Peyer's patch (tissue), 4 donors: ENCODE results near the gene CLDN25. TPM values are rescaled to one million over a fixed set of nuclear protein-coding genes. Genes with fewer than 3 reads are reported as not detected.
A peak's percentile ranks its signal among the peaks of the same experiment; 100 is the strongest.

Experiments used
- DNase-seq, 3 donors: peaks; one replicate each; pipeline ENCODE4 v3.0.0-alpha.2; 2017 to 2019
- H3K27ac ChIP-seq, 4 donors: fragments of 200-600 bp; sonication (generic); one replicate each; pipeline ENCODE4 v1.5.1; 2016 to 2019
- H3K27me3 ChIP-seq, 2 donors: fragments of 200-600 bp; sonication (generic); one replicate each; pipeline ENCODE4 v1.5.1; 2019
- H3K36me3 ChIP-seq, 3 donors: fragments of 200-600 bp; sonication (generic); one replicate each; pipeline ENCODE4 v1.5.1; 2016 to 2019
- H3K4me1 ChIP-seq, 4 donors: fragments of 200-600 bp; sonication (generic); one replicate each; pipeline ENCODE4 v1.5.1; 2016 to 2019
- H3K4me3 ChIP-seq, 4 donors: fragments of 200-600 bp; sonication (generic); 1 replicate in 3 of 4; 2 replicates in 1 of 4; pipeline ENCODE4 v1.5.1; 2016 to 2019; ENCODE audit warnings: mild to moderate bottlenecking in 1 of 4
- H3K9me3 ChIP-seq, 4 donors: fragments of 200-600 bp; sonication (generic); one replicate each; pipeline ENCODE4 v1.5.1; 2016 to 2019; ENCODE audit warnings: mild to moderate bottlenecking in 1 of 4
- POLR2A ChIP-seq, 2 donors: fragments of 450-650 bp; IDR thresholded peaks; one replicate each; pipeline ENCODE4 v1.5.1; 2017; ENCODE audit warnings: antibody characterized with exemption in 2 of 2, mild to moderate bottlenecking in 2 of 2, moderate library complexity in 2 of 2
- total RNA-seq, 4 donors: library from RNA; depleted of rRNA; stranded (reverse); fragments of >200 nt; gene quantifications; one replicate each; pipeline ENCODE4 v1.1.0, GENCODE V29; 2016
- TF ChIP-seq, protein P1 (sequence below), 6 experiments: fragments of 450-650 bp in 4 of 6; fragments of 200-600 bp in 2 of 6; sonication (generic) in 1 of 6; IDR thresholded peaks; one replicate each; pipeline ENCODE4 v1.5.1; 2017 to 2019; ENCODE audit warnings: antibody characterized with exemption in 6 of 6, mild to moderate bottlenecking in 3 of 6, moderate library complexity in 1 of 6

Gene CLDN25
- not detected for total RNA-seq

DNA sequence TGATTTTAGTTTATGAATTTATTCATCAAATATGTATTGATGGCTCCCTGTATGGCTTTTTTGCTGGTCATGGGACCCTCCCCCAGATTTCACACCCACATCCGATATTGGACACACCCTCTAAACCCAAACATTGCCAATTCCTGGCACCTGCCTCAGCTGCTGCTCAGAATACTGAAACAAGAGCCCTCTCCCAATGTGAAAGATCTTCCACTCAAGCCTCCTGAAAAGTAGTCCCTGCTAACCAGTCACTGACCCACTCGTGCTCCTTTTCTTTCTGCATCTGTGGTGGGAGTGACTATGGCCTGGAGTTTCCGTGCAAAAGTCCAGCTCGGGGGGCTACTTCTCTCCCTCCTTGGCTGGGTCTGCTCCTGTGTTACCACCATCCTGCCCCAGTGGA is at the start of gene CLDN25:
Gene CLDN25, plus strand, starts transcription at position 301 of the 400 bp plus-strand sequence. Its CDS starts 0 bp downstream, at position 301.
- Histone ChIP-seq H3K27ac (no peak within 1 kb of the TSS), H3K36me3 (no peaks in the 10 kb centered on the region), H3K9me3 (no peaks in the 10 kb centered on the region), H3K27me3 (no peaks in the 10 kb centered on the region), H3K4me3 (no peak within 1 kb of the TSS), H3K4me1 (no peaks in the 10 kb centered on the region)
- no peak for DNase-seq
- TF ChIP-seq POLR2A (IDR thresholded peaks at IDR 0.05) = no peak
- TF ChIP-seq, protein P1, sequence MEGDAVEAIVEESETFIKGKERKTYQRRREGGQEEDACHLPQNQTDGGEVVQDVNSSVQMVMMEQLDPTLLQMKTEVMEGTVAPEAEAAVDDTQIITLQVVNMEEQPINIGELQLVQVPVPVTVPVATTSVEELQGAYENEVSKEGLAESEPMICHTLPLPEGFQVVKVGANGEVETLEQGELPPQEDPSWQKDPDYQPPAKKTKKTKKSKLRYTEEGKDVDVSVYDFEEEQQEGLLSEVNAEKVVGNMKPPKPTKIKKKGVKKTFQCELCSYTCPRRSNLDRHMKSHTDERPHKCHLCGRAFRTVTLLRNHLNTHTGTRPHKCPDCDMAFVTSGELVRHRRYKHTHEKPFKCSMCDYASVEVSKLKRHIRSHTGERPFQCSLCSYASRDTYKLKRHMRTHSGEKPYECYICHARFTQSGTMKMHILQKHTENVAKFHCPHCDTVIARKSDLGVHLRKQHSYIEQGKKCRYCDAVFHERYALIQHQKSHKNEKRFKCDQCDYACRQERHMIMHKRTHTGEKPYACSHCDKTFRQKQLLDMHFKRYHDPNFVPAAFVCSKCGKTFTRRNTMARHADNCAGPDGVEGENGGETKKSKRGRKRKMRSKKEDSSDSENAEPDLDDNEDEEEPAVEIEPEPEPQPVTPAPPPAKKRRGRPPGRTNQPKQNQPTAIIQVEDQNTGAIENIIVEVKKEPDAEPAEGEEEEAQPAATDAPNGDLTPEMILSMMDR (IDR thresholded peaks at IDR 0.05) = no peak

DNA sequence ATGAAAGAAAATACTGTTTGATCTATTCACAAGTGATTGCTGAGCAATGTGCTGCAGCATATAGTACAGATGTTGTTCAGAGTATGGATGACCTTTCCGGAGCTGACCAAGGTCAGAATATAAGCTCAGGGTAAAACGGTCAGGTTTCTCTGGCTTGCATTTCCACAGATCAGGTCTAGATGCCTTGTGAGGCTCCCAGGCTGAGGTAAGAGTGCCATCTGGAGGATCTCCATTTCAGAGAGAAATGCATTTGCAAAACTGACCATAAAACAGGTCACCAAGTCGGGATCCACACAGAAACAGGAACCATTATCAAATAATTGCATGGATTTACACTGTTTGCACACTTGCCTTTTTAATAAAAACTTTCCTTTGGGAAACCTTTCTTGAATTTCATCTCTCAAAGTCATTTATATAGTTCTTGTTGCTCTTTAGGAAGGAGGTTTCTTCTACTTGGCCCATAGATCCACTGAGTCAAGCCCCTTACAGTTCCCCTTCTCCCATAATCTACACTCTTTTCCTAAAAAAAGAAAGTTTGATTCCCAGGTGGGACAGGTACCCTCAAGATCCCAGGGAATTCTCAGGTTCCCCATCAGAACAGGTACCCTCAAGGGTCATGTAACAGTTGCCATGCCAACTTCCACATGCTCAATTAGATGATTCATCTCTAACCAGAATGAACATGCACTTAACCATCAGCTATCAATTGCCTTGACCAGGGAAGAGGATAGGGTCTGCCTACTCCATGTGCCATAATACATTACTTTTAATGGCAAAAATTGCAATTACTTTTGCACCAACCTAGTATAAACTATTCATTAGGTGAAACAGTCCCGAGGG is 48.5 kb upstream of the CLDN25 start:
- H3K9me3 ChIP-seq = no peaks in the 10 kb centered on the region
- no peak for TF ChIP-seq POLR2A (IDR thresholded peaks at IDR 0.05)
- TF ChIP-seq, protein P1 (IDR thresholded peaks at IDR 0.05) = peak in 4 of 6 experiments; percentile 30 to 72 (median 68)
- no peak overlapping the region for H3K27ac ChIP-seq
- no peaks in the 10 kb centered on the region for H3K27me3 ChIP-seq
- peaks cover 0 to 26% (median 0%) of the 10 kb centered on the region in 3 donors for H3K36me3 ChIP-seq
- no peak overlapping the region for H3K4me3 ChIP-seq
- H3K4me1 ChIP-seq = no peaks in the 10 kb centered on the region
- peak in 1 of 3 donors; percentile 57 for DNase-seq

DNA sequence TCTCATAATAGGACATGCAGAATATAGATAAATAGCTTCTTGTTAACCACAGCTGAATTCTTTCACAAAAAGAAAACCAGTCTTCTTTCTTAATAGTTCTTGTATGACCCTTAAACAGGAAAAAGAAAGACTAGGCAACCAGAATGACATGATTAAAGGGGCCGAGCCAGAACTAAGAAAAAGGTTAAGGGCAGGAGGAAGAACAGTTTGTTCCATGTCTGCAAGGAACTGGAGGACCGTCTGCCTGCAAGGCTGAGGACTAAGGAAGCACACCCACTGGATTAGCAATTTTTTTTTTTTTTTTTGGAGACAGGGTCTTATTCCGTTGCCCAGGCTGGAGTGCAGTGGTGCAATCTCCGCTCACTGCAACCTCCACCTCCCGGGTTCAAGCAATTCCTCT is 47.5 kb upstream of the CLDN25 start:
- no peaks in the 10 kb centered on the region for H3K27me3 ChIP-seq
- no peak for TF ChIP-seq POLR2A (IDR thresholded peaks at IDR 0.05)
- TF ChIP-seq, protein P1 (IDR thresholded peaks at IDR 0.05) = no peak
- no peak for DNase-seq
- no peak overlapping the region for H3K27ac ChIP-seq
- H3K4me1 ChIP-seq = no peaks in the 10 kb centered on the region
- H3K36me3 ChIP-seq = peaks cover 0 to 36% (median 0%) of the 10 kb centered on the region in 3 donors
- no peak overlapping the region for H3K4me3 ChIP-seq
- H3K9me3 ChIP-seq = no peaks in the 10 kb centered on the region

DNA sequence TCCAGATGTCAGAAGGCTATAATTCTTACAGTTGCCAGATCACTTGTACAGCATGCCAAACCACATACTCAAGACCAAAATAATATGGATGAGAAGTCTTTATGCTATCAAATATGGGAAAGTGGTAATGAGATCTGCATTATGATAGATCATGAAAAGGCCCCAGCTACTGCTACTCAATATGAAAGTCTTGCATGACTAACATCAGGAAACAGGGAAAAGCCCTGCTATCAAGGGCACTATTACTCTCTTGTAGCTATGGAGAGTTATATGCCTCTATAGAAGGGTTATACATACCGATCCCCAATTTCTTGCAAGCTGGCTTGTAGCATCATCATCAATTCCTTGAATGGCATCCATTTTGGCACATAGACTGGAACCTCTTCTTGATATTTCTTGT is 43.3 kb upstream of the CLDN25 start:
- Histone ChIP-seq H3K36me3 (peaks cover 0 to 77% (median 0%) of the 10 kb centered on the region in 3 donors), H3K27me3 (no peaks in the 10 kb centered on the region), H3K27ac (no peak overlapping the region), H3K4me1 (no peaks in the 10 kb centered on the region), H3K9me3 (no peaks in the 10 kb centered on the region), H3K4me3 (no peak overlapping the region)
- DNase-seq = no peak
- no peak for TF ChIP-seq POLR2A (IDR thresholded peaks at IDR 0.05)
- TF ChIP-seq, protein P1 (IDR thresholded peaks at IDR 0.05) = no peak

DNA sequence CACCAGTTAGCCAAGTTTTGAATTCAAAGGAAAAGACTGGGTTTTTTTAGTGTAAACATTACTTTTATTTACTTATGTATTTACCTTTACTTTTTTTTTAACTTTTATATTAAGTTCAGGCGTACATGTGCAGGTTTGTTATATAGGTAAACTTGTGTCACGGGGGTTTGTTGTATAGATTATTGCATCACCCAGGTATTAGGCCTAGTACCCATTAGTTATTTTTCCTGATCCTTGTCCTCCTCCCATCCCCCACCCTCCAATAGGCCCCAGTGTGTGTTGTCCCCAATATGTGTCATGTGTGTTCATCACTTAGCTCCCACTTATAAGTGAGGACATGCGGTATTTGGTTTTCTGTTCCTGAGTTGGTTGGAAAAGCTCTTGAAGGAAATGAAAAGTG is 26.7 kb upstream of the CLDN25 start:
- Histone ChIP-seq H3K4me1 (no peaks in the 10 kb centered on the region), H3K9me3 (no peaks in the 10 kb centered on the region), H3K27me3 (no peaks in the 10 kb centered on the region), H3K36me3 (peaks cover 0 to 42% (median 0%) of the 10 kb centered on the region in 3 donors), H3K4me3 (no peak overlapping the region), H3K27ac (no peak overlapping the region)
- TF ChIP-seq POLR2A (IDR thresholded peaks at IDR 0.05) = no peak
- TF ChIP-seq, protein P1 (IDR thresholded peaks at IDR 0.05) = no peak
- DNase-seq = no peak
